GOT3 (cell line): ENCODE results near the gene RNH1.

ENCODE experiments used
- DNase-seq: peaks from one replicate; lab custom pipeline; 2025; ENCODE audit warnings: mixed read lengths; lab: John Stamatoyannopoulos, UW

Gene RNH1

GRCh38 chr11:537622-538430 lies 30.8 kb upstream of the RNH1 start:
- DNase-seq, result no peak

- DNase-seq, result no peak
Measured at GRCh38 chr11:536841-537621, 30.0 kb upstream of the RNH1 start, which contains the start of gene LRRC56. Gene LRRC56, plus strand, starts transcription at chr11:537527. Its CDS starts 3,158 bp downstream, at chr11:540685.

- DNase-seq, result peak; percentile 60
Measured at GRCh38 chr11:535519-536454, 28.7 kb upstream of the RNH1 start, which contains the start of gene HRAS. Gene HRAS, minus strand, starts transcription at chr11:535576.

GRCh38 chr11:535210-535518 lies 28.1 kb upstream of the RNH1 start:
- DNase-seq, result no peak

DNA sequence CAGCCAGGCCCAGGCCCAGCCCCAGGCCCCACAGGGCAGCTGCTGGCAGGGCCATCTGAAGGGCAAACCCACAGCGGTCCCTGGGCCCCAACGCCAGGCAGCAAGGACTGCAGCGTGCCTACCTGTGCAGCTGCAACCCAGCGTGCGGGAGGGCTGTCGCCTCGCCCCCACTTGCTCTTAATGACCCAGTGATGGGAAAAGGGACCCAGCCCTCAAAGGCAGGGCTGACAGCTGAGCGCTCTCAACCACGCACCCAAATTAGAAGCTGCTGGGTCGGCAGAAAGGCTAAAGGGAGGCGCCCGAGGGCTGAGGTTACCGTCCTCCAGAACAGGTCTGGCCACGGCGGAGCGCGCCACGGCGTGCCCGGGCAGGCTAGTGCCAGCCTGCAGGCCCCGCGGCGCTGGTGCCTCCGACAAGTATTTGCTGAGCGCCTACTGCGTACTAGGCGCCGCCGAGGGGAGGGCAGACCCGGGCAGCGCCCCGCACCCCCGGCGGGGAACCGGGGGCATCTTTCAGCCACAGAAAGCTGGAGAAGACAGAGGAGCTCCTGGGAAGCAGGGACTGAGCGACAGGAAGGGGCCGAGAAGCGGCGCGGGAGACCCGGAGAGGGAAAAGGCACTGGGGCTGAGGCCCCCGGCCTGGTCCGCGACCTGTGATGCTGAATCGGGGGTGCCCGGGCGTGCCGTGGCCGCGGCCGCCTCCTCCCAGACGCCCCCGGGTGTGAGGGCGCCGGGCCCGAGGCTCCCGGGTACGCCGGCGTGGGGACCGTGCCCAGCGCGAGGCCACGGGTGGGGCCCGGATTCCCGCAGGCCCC lies 27.6 kb upstream of the RNH1 start:
- no peak for DNase-seq

DNA sequence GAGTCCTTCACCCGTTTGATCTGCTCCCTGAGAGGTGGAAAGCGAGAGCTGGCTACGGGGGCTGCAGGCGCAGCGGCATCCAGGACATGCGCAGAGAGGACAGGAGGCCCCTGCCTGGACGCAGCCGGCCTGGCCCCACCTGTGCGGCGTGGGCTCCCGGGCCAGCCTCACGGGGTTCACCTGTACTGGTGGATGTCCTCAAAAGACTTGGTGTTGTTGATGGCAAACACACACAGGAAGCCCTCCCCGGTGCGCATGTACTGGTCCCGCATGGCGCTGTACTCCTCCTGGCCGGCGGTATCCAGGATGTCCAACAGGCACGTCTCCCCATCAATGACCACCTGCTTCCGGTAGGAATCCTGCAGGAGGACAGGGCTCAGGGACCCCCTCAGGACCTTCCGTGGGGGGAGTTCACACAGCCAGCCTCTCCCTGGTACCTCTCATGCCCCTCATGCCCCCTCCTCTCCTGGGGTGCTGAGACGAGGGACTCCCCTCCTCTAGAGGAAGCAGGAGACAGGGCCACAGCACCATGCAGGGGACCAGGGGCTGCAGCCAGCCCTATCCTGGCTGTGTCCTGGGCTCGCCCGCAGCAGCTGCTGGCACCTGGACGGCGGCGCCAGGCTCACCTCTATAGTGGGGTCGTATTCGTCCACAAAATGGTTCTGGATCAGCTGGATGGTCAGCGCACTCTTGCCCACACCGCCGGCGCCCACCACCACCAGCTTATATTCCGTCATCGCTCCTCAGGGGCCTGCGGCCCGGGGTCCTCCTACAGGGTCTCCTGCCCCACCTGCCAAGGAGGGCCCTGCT lies 26.7 kb upstream of the RNH1 start:
- DNase-seq, result no peak

DNA sequence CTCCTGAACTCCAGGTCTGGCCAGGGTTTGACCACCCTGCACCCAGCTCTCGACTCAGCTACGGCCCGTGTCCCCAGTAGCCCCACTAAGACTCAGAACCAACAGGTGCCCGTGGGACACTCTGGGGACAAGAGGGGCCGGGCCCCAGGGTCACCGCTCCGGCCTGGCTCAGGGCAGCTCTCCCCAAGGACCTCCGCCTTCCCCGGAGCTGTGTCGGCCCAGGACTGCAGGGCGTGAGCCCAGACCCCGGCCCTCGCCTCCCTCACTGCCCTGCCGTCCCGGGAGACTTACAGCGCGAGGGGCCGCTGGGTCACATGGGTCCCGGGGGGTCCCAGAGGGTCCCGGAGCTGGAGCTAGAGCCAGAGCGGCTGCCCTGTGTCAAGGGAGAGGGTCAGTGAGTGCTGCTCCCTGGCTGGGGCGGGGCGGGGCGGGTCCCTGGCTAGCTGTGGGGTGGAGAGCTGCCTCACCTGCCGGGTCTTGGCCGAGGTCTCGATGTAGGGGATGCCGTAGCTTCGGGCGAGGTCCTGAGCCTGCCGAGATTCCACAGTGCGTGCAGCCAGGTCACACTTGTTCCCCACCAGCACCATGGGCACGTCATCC lies 26.0 kb upstream of the RNH1 start:
- DNase-seq, result no peak

- DNase-seq, result no peak
Measured at GRCh38 chr11:532527-532985, 25.5 kb upstream of the RNH1 start.

- DNase-seq, result no peak
Measured at GRCh38 chr11:531919-532526, 25.0 kb upstream of the RNH1 start.

- no peak for DNase-seq
Measured at GRCh38 chr11:530960-531831, 24.2 kb upstream of the RNH1 start.

DNA sequence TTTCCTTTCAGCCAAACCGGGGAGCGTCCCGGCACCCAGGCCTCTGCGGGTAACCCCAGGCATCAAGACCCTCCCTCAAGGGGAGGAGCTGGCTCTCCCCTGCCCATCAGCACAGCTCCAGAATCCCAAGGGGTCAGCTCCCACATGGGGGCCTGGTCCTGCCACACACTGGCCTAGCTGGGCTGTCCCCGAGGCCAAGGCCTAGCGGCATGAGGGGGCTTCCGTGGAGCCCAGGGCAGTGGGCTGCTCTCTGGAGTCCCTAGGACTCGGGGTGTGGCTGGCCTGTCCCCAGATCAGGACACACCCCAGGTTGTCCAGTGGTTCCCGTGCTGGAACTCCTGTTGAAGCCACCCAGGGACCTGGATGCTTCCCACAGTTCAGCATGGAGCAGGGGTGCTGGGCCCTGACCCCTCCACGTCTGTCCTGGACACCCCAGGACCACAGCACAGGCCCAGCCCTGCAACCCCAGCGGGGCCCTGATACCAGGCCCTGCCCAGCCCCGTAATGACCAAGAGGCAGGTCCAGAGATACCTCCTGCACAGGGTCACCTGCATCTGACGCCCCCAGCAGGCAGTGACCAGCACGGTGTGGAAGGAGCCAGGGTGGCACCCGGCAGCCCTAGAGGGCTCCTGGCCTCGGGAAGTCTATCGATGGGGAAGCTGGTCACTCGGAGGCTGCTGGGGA lies 22.8 kb upstream of the RNH1 start:
- no peak for DNase-seq

- no peak for DNase-seq
Measured at GRCh38 chr11:528815-529727, 22.0 kb upstream of the RNH1 start.

DNA sequence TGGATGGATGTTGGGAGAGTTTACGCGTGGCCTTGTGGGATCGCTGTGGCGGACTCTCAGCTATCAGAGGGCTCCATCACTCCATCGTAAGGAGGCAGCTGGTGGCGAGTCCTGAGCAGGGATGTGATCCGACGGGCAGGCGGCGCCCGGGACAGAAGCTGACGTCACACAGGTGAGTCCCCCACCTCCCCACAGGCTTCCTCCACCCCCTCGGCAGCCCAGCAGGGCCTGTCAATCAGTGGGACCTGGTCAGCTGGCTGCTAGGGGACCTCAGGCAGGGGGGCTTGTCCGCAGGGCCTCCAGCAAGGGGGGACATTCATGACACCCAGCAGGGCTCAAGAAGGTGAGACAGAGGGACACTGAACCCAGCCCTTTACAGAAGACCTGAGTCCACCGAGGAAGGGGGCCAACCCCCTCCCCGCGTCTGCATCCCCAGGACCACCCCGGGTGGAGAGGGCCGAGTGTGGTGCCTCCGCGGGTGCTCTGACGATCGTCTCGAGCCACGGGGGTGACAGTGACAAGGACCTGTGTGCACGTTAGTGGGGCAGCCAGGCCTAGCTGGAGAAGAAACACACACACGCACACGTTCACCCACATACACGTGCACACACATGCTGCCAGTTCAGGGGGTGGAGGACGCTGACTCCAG lies 21.2 kb upstream of the RNH1 start:
- DNase-seq, result no peak

DNA sequence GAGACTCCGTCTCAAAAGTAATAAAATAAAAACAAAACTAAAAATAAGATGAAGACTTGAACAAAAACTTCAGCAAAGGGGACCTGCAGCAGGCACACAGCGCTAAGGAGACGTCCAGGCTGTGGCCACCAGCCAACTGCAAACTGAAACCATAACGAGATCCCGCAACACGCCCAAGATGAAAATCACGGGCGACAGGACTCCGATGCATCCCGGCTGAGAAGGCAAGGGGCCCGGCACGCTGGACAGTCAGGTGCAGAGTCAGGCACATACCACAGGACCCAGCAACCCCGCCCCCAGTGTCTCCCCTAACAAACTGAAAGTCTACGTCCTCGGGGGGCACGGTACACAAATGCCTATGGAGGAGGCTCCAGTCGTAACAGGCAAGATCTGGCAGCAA lies 19.1 kb upstream of the RNH1 start:
- DNase-seq, result no peak

DNA sequence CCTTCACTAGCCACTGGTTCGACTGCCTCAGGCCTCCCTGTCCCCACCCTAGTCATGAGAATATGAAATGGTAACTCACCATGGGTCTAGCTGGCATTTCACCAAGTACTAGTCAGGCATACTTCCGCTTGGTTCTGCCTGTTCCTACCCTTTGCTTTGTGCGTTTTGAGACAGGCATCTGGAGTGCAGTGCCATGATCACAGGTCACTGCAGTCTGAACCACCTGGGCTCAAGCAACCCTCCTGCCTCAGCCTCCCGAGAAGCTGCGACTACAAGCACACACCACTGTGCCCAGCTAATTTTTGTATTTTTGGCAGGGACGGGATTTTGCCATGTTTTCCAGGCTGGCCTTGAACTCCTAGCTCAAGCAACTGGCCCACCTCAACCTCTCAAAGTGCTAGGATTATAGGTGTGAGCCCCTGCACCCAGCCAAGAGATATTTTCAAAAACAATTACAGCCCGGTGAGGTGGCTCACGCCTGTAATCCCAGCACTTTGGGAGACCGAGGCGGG lies 14.2 kb upstream of the RNH1 start:
- DNase-seq, result no peak
